ENCODE results near the gene RWDD3.

- no peak for TF ChIP-seq CTCF (IDR thresholded peaks at IDR 0.05)
- TF ChIP-seq POLR2A (IDR thresholded peaks at IDR 0.05), result no peak
Measured at GRCh38 chr1:95208876-95209275, 25.1 kb upstream of the RWDD3 start.
